PC-9 (cell line): ENCODE data around the gene PABPC1L2A.
"Not testable (repeated sequence)": the region's sequence is repeated elsewhere in the genome, so short reads cannot be mapped to it uniquely, and the experiment has no call there.

ENCODE experiments used
- EZH2 ChIP-seq: fragments of 200-600 bp; sonication (generic); IDR thresholded peaks from 2 replicates; pipeline ENCODE4 v1.8.0; 2017; ENCODE audit warnings: antibody characterized with exemption, low read depth
- TF ChIP-seq, protein P1 (sequence below): fragments of 200-600 bp; sonication (generic); conservative IDR thresholded peaks from 2 replicates; pipeline ENCODE4 v1.6.1; 2017; ENCODE audit warnings: mixed run types, antibody characterized with exemption, mild to moderate bottlenecking, moderate library complexity

DNA sequence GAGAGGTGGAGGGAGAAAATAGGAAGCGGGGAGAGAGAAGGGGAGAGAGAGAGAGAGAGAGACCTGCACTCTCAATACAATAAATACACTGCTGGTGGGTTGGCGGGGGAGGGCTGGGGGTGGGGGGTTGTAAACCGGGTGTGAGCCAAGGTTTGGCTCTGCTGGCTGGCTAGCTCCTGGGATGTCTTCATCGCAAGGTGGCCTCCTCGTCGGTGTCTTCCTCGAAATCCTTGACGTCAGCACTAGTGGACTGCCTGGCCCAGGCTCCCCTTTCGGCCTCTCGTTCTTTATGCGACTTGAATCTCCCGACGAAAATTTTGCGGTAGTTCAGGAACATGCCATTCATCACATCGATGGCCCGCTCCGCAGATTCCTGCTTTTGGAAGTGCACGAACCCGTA lies 715 bp downstream of the PABPC1L2A start:
- TF ChIP-seq, protein P1, sequence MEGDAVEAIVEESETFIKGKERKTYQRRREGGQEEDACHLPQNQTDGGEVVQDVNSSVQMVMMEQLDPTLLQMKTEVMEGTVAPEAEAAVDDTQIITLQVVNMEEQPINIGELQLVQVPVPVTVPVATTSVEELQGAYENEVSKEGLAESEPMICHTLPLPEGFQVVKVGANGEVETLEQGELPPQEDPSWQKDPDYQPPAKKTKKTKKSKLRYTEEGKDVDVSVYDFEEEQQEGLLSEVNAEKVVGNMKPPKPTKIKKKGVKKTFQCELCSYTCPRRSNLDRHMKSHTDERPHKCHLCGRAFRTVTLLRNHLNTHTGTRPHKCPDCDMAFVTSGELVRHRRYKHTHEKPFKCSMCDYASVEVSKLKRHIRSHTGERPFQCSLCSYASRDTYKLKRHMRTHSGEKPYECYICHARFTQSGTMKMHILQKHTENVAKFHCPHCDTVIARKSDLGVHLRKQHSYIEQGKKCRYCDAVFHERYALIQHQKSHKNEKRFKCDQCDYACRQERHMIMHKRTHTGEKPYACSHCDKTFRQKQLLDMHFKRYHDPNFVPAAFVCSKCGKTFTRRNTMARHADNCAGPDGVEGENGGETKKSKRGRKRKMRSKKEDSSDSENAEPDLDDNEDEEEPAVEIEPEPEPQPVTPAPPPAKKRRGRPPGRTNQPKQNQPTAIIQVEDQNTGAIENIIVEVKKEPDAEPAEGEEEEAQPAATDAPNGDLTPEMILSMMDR = not testable (repeated sequence)
- TF ChIP-seq EZH2 = not testable (repeated sequence)
